SK-N-SH treated with all-trans-retinoic acid at 6 μM for 48 hours (cell line): ENCODE results near the gene REXO1.
"Not testable (repeated sequence)": the region's sequence is repeated elsewhere in the genome, so short reads cannot be mapped to it uniquely, and the experiment has no call there.

Experiments
- ATAC-seq: fragments of 200-7000 bp; cut with Tn5 transposase; 3 replicates; pipeline ENCODE4 v1.9.1; 2020; ENCODE audit warnings: mild to moderate bottlenecking, moderate library complexity
- ARNTL ChIP-seq: fragments of 450-650 bp; formaldehyde crosslinking; IDR thresholded peaks from 2 replicates; pipeline ENCODE4 v1.5.0; 2020; ENCODE audit warnings: low read depth, mild to moderate bottlenecking, moderate library complexity, borderline replicate concordance
- BACH2 ChIP-seq: fragments of 250-450 bp; sonication (Bioruptor Pico); IDR thresholded peaks from 2 replicates; pipeline ENCODE4 v1.9.0; 2021; ENCODE audit warnings: mild to moderate bottlenecking, borderline replicate concordance
- CSDC2 ChIP-seq: fragments of 250-450 bp; sonication (Bioruptor Pico); IDR thresholded peaks from 2 replicates; pipeline ENCODE4 v1.5.0; 2020; ENCODE audit warnings: mild to moderate bottlenecking, moderate library complexity
- ESRRG ChIP-seq: fragments of 250-450 bp; sonication (Bioruptor Pico); IDR thresholded peaks from 2 replicates; pipeline ENCODE4 v1.6.1; 2021; ENCODE audit warnings: mild to moderate bottlenecking
- GLIS3 ChIP-seq: fragments of 250-450 bp; sonication (Bioruptor Pico); IDR thresholded peaks from 2 replicates; pipeline ENCODE4 v1.5.0; 2020; ENCODE audit warnings: mild to moderate bottlenecking, moderate library complexity
- ISL1 ChIP-seq: fragments of 250-450 bp; sonication (Bioruptor Pico); IDR thresholded peaks from 2 replicates; pipeline ENCODE4 v2.1.2; 2022; ENCODE audit warnings: mild to moderate bottlenecking, moderate library complexity
- OSR1 ChIP-seq: fragments of 250-450 bp; sonication (Bioruptor Pico); IDR thresholded peaks from 2 replicates; pipeline ENCODE4 v1.8.0; 2022; ENCODE audit warnings: moderate library complexity, mild to moderate bottlenecking, inconsistent platforms
- PATZ1 ChIP-seq: fragments of 250-450 bp; sonication (Bioruptor Pico); IDR thresholded peaks from 2 replicates; pipeline ENCODE4 v1.8.0; 2020; ENCODE audit warnings: mild to moderate bottlenecking, moderate library complexity, borderline replicate concordance
- POU6F1 ChIP-seq: fragments of 250-450 bp; sonication (Bioruptor Pico); IDR thresholded peaks from 2 replicates; pipeline ENCODE4 v1.8.0; 2021; ENCODE audit warnings: low read depth, mild to moderate bottlenecking, moderate library complexity, borderline replicate concordance
- PPARA ChIP-seq: fragments of 250-450 bp; sonication (Bioruptor Pico); IDR thresholded peaks from 2 replicates; pipeline ENCODE4 v1.5.0; 2020; ENCODE audit warnings: mild to moderate bottlenecking, borderline replicate concordance
- RARB ChIP-seq: fragments of 250-450 bp; sonication (Bioruptor Pico); IDR thresholded peaks from 2 replicates; pipeline ENCODE4 v1.8.0; 2021; ENCODE audit warnings: mild to moderate bottlenecking, moderate library complexity
- SNAI2 ChIP-seq: fragments of 250-450 bp; sonication (Bioruptor Pico); IDR thresholded peaks from 2 replicates; pipeline ENCODE4 v1.5.0; 2020; ENCODE audit warnings: mild to moderate bottlenecking, moderate library complexity
- TCF4 ChIP-seq: fragments of 250-450 bp; sonication (Bioruptor Pico); IDR thresholded peaks from 2 replicates; pipeline ENCODE4 v1.8.0; 2021; ENCODE audit warnings: mild to moderate bottlenecking, moderate library complexity, borderline replicate concordance
- TOX ChIP-seq: fragments of 250-450 bp; sonication (Bioruptor Pico); IDR thresholded peaks from 2 replicates; pipeline ENCODE4 v1.8.0; 2021; ENCODE audit warnings: mild to moderate bottlenecking, moderate library complexity, borderline replicate concordance
- ZC3H10 ChIP-seq: fragments of 250-450 bp; sonication (Bioruptor Pico); IDR thresholded peaks from 2 replicates; pipeline ENCODE4 v1.5.1; 2021; ENCODE audit warnings: mild to moderate bottlenecking, moderate library complexity
- ZFP3 ChIP-seq: fragments of 250-450 bp; sonication (Bioruptor Pico); IDR thresholded peaks from 2 replicates; pipeline ENCODE4 v1.5.0; 2020; ENCODE audit warnings: mild to moderate bottlenecking, moderate library complexity
- ZNF565 ChIP-seq: fragments of 450-650 bp; formaldehyde crosslinking; conservative IDR thresholded peaks from 2 replicates; pipeline ENCODE4 v1.5.0; 2020; ENCODE audit warnings: low read depth, mild to moderate bottlenecking, moderate library complexity
- ZNF70 ChIP-seq: fragments of 450-650 bp; formaldehyde crosslinking; IDR thresholded peaks from 2 replicates; pipeline ENCODE4 v1.5.0; 2020; ENCODE audit warnings: mild to moderate bottlenecking, moderate library complexity
- TF ChIP-seq, protein P1 (sequence below): fragments of 250-450 bp; sonication (Bioruptor Pico); IDR thresholded peaks from 2 replicates; pipeline ENCODE4 v1.5.1; 2021; ENCODE audit warnings: mild to moderate bottlenecking, moderate library complexity
- TF ChIP-seq, protein P2 (sequence below): fragments of 250-450 bp; sonication (Bioruptor Pico); IDR thresholded peaks from 2 replicates; pipeline ENCODE4 v1.5.0; 2020; ENCODE audit warnings: mild to moderate bottlenecking, moderate library complexity

The REXO1 gene

DNA sequence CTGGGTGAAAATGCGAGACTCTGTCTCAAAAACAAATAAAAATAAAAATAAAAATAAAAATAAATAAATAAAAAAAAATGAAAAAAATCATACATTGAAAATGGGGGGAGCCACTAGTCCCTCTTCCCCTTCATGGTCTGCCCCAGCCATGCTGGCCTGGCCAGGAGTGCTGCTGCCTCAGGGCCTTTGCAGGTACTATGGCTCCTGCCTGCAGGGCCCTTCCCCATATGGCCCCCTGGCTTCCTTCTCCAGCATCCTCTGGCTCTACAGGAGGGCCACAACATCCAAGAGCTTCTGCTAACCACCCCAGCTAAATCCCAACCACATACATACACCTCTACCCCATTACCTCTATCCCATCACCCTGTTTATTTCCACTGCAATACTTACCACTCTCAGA is 41.6 kb upstream of the REXO1 start:
- TF ChIP-seq ZNF565 (CRISPR knock-in tag) (no peak), ZNF70 (CRISPR knock-in tag) (no peak), POU6F1 (CRISPR knock-in tag) (no peak), ARNTL (CRISPR knock-in tag) (no peak), TCF4 (CRISPR knock-in tag) (no peak), CSDC2 (CRISPR knock-in tag) (no peak), TOX (no peak), PATZ1 (CRISPR knock-in tag) (no peak), ZC3H10 (CRISPR knock-in tag) (no peak), RARB (CRISPR knock-in tag) (no peak), BACH2 (CRISPR knock-in tag) (no peak), PPARA (CRISPR knock-in tag) (no peak), GLIS3 (CRISPR knock-in tag) (no peak), ZFP3 (CRISPR knock-in tag) (no peak), SNAI2 (CRISPR knock-in tag) (no peak), OSR1 (CRISPR knock-in tag) (no peak), ESRRG (CRISPR knock-in tag) (no peak)
- TF ChIP-seq, protein P1, sequence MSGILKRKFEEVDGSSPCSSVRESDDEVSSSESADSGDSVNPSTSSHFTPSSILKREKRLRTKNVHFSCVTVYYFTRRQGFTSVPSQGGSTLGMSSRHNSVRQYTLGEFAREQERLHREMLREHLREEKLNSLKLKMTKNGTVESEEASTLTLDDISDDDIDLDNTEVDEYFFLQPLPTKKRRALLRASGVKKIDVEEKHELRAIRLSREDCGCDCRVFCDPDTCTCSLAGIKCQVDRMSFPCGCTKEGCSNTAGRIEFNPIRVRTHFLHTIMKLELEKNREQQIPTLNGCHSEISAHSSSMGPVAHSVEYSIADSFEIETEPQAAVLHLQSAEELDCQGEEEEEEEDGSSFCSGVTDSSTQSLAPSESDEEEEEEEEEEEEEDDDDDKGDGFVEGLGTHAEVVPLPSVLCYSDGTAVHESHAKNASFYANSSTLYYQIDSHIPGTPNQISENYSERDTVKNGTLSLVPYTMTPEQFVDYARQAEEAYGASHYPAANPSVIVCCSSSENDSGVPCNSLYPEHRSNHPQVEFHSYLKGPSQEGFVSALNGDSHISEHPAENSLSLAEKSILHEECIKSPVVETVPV (CRISPR knock-in tag), result no peak
- no peak for ATAC-seq

- TF ChIP-seq PPARA (CRISPR knock-in tag) (no peak), TOX (no peak), ZNF565 (CRISPR knock-in tag) (no peak), ZFP3 (CRISPR knock-in tag) (no peak), ESRRG (CRISPR knock-in tag) (no peak), SNAI2 (CRISPR knock-in tag) (no peak), POU6F1 (CRISPR knock-in tag) (no peak), GLIS3 (CRISPR knock-in tag) (no peak), ISL1 (no peak), BACH2 (CRISPR knock-in tag) (no peak), ZNF70 (CRISPR knock-in tag) (no peak), PATZ1 (CRISPR knock-in tag) (no peak), RARB (CRISPR knock-in tag) (no peak), ARNTL (CRISPR knock-in tag) (no peak), ZC3H10 (CRISPR knock-in tag) (no peak)
- TF ChIP-seq, protein P1 (CRISPR knock-in tag), result no peak
- TF ChIP-seq, protein P2, sequence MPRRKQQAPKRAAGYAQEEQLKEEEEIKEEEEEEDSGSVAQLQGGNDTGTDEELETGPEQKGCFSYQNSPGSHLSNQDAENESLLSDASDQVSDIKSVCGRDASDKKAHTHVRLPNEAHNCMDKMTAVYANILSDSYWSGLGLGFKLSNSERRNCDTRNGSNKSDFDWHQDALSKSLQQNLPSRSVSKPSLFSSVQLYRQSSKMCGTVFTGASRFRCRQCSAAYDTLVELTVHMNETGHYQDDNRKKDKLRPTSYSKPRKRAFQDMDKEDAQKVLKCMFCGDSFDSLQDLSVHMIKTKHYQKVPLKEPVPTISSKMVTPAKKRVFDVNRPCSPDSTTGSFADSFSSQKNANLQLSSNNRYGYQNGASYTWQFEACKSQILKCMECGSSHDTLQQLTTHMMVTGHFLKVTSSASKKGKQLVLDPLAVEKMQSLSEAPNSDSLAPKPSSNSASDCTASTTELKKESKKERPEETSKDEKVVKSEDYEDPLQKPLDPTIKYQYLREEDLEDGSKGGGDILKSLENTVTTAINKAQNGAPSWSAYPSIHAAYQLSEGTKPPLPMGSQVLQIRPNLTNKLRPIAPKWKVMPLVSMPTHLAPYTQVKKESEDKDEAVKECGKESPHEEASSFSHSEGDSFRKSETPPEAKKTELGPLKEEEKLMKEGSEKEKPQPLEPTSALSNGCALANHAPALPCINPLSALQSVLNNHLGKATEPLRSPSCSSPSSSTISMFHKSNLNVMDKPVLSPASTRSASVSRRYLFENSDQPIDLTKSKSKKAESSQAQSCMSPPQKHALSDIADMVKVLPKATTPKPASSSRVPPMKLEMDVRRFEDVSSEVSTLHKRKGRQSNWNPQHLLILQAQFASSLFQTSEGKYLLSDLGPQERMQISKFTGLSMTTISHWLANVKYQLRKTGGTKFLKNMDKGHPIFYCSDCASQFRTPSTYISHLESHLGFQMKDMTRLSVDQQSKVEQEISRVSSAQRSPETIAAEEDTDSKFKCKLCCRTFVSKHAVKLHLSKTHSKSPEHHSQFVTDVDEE, result no peak
- no peak for ATAC-seq
These were observed 40.1 kb upstream of the REXO1 start for GRCh38 chr19:1888385-1888784.

DNA sequence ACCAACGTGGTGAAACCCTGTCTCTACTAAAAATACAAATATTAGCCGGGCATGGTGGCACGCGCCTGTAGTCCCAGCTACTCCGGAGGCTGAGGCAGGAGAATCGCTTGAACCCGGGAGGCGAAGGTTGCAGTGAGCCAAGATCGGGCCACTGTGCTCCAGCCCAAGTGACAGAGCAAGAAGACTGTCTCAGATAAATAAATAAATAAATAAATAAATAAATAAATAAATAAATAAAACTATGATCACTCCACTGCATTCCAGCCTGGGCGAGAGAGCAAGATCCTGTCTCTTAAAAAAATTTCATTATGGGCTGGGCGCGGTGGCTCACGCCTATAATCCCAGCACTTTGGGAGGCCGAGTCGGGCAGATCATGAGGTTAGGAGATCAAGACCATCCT is 38.1 kb upstream of the REXO1 start:
- ATAC-seq, result not testable (repeated sequence)

- ATAC-seq, result peak; percentile 86
These were observed 37.3 kb upstream of the REXO1 start, which contains the start of gene ABHD17A for GRCh38 chr19:1885398-1886119. Gene ABHD17A (minus strand): TSS chr19:1885496. CDS start chr19:1881566, 3,930 bp downstream.
